Embryonic facial prominence (tissue), 1 donor: ENCODE data around the gene RTN4.
A peak's percentile ranks its signal among the peaks of the same experiment; 100 is the strongest.

Experiments
- DNase-seq: peaks from one replicate; pipeline ENCODE4 v3.0.0-alpha.2; 2016; ENCODE audit errors: extremely low spot score

Gene RTN4

GRCh38 chr2:55038428-55038827 is 11.8 kb downstream of the RTN4 start:
- no peak for DNase-seq

GRCh38 chr2:55035716-55036115 is 14.5 kb downstream of the RTN4 start:
- DNase-seq = no peak

- DNase-seq = no peak
Observed at GRCh38 chr2:55033921-55034320, 16.3 kb downstream of the RTN4 start.

- DNase-seq = no peak
Observed at GRCh38 chr2:55033076-55033742, 17.0 kb downstream of the RTN4 start.

- DNase-seq = no peak
Observed at GRCh38 chr2:55031505-55031904, 18.7 kb downstream of the RTN4 start.

DNA sequence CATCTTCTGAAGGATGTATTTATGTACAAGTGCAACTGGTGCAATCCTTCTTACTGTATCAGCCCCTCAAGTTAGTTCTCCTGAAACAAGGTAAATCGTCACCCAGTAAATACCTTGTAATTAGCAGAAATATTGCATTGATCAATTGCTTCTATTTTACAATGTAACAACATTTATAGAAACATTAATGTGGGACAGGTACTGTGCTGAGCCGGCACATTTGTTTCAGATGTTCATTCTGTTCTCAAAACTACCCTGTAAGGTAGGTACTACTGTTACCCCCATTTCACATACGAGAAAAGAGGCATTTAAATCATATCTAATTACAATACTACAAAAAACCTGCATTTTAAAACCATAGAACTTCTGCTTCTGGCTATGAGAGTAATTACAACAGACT is 19.5 kb downstream of the RTN4 start:
- DNase-seq = no peak

GRCh38 chr2:55029098-55029497 is 21.2 kb downstream of the RTN4 start:
- DNase-seq = no peak

- DNase-seq = no peak
Observed at GRCh38 chr2:55027226-55027625, 23.0 kb downstream of the RTN4 start.

GRCh38 chr2:55026202-55026601 is 24.0 kb downstream of the RTN4 start:
- DNase-seq = no peak

- DNase-seq = no peak
Observed at GRCh38 chr2:55025627-55026026, 24.6 kb downstream of the RTN4 start.

- no peak for DNase-seq
Observed at GRCh38 chr2:55025082-55025481, 25.2 kb downstream of the RTN4 start.

DNA sequence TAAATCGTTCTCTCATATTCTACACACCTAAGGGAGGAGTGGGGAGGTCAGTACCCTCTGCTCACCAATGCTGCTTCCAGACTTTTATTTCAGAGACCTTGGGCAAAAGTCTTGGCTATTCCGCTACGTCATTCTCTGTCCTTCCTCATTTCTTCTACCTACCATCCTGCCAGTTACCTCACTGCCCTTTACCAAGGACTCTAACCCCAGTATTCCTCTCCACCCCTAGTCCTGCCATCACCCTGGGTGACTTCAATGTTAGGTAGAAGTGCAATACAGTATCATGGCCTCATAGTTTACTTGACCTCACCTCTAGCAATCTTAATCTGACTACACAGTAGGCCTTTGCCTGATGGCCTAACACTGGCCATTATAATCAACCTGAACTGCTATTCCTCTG is 27.8 kb downstream of the RTN4 start:
- no peak for DNase-seq

DNA sequence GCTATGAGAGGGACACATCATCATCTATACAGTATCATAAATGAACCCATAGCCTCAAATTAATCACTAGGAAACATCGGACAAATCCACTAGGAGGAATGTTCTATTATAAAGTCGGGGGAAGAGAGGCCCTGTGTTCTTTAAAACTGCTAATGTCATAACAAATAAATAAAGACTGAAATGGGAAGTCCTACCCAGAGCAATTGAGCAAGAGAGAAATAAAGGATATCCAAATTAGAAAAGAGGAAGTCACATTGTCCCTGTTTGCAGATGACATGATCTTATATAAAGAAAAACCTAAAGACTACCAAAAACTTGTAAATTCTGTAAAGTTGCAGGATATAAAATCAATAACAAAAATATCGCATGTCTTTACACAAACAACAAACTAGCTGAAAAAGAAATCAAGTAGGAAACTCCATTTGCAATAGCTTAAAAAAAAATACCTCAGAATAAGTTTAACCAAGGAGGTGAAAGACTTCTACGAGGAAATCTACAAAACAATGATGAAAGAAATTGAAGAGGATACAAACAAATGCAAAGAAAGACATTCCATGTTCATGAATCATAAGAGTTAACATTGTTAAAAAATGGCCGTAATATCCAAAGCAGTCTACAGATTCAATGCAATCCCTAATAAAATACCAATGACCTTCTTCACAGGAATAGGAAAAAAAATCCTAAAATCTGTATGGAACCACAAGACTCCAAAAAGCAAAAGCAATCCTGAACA is 30.6 kb downstream of the RTN4 start:
- DNase-seq = no peak

DNA sequence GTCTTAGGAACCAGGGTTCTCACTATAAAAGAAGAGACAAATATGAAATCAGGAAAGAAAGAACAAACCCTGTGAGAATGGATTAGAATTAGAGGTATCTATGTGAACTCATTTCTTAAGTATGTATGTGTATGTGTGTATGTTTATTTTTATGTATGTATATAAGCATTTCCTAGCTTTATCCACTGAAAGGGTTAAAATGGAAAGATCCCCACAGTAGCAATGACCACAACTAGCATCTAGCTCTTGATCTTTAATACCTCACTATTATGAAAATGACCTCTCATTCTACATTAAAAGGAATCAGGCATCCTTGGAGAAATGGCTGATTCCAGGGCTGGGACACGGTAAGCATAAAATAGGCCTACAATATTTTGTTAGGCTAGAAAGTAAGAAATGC is 31.6 kb downstream of the RTN4 start:
- DNase-seq = no peak

GRCh38 chr2:55017880-55018279 is 32.4 kb downstream of the RTN4 start:
- no peak for DNase-seq

- DNase-seq = no peak
Observed at GRCh38 chr2:55017428-55017827, 32.8 kb downstream of the RTN4 start.

GRCh38 chr2:55014962-55015939 is 35.0 kb downstream of the RTN4 start:
- DNase-seq = peak; percentile 59

DNA sequence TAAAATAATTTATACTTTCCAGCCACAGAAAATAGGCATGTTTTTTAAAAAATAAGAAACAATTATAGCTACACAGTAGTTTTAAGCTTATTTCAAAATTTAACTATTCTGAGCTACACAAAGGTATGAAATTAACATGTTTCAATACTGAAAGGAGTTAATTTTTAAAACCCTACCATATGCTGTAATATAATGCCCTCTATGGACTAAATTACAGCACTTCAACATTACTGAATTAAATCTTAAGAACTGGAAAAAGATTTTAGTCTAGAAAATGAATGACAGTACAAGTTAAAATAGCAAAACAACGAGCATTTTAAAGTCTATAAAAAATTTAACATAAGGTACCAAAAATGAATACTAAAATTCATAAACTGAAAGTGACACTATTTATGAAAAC is 36.3 kb downstream of the RTN4 start:
- no peak for DNase-seq

DNA sequence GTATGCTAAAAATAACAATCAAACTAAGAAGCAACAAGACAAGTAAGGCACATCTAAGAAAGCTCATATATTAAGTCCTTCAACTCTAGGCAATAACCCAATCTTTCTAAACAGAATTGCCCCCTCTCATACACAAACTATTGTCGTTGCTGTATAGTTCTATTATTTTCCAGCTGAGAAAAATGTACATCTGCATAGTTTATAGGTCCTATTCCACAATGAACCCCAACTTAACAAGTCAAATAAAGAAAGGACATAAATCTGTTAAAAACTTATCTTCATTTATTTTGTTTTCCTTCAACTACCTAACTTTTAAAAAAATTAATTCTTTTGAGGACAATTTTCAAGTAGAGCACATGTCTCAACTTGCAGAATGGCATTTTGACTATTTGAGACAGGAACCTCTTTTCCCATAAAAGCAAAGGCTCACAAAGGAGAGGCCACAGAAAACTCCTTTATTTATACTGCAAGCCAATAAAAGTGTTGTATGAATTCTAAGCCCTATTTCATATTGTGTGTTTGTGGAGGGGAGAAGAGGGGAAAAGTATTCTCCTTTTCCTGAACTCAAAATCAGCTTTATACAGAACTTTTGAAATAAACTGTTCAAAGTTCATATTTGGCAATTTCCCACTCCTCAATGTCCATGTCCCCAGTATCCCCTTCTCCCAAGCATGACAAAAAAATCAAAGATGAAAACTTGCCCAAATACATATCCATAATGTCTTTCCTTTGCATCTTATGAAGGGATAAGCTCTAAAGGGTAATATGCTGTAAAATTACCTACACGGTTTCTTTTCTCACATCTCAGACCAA is 37.4 kb downstream of the RTN4 start:
- DNase-seq = no peak

DNA sequence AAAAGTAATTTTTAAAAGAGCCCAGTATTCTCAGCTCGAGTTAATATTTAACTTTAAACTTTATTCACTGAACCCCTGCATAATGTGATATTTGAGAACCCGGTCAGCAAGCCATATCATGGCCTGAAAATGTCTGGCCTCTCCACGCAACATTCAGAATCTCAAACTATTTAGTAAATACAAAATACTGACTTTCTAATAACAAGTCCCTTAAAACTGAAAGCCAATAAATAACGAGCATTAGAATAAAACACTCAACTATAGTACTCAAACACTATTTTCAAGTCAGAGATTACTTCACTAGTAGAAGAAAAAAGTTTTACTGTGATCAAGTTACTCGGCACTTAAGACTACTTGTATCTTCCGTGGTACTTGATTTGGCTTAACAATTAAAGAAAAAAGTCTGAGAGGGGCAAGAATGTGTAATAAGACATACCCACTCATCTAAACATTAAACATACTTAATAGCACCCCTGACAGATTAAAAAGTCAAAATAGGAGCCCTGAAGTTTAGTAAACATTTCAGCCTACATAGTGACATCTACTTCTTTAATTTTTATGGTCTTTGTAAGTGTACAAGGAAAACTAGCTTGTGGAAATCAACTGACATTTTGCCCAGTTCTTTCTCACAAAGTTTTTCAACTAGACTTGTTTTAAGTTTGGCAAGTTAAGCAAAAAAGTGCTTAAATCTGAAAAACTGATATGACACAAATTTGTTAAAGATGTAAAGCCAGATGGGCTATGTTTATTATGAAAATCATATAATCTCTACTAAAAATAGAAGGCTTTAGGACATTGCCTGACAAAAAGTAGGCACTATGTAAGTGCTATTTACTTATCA is 38.2 kb downstream of the RTN4 start:
- DNase-seq = no peak

- DNase-seq = no peak
Observed at GRCh38 chr2:55010915-55011314, 39.3 kb downstream of the RTN4 start.
